ENCODE results near the gene FBXW11. TPM values are rescaled to one million over a fixed set of nuclear protein-coding genes. Genes with fewer than 3 reads are reported as not detected.

FBXW11 gene
- total RNA-seq, 1 donor from 2014 or later = 64.7 TPM

GRCh38 chr5:171848911-171849520 is 157.4 kb downstream of the FBXW11 start:
- Histone ChIP-seq H3K9me3 (ENCODE audit: insufficient read depth, low read depth, low read length) (no peaks in the 10 kb centered on the region), H2AFZ (ENCODE audit: low read depth, low read length) (no peak overlapping the region), H3K9ac (ENCODE audit: low read length) (no peak overlapping the region), H3K27me3 (ENCODE audit: insufficient read depth, low read length) (no peaks in the 10 kb centered on the region), H3K4me3 (ENCODE audit: insufficient read depth, low read depth, low read length) (no peak overlapping the region), H4K20me1 (ENCODE audit: insufficient read depth, low read length) (peaks cover 2% of the 10 kb centered on the region), H3K36me3 (ENCODE audit: insufficient read depth, low read length) (no peaks in the 10 kb centered on the region), H3K79me2 (ENCODE audit: insufficient read depth, low read length) (no peaks in the 10 kb centered on the region), H3K27ac (ENCODE audit: low read depth, low read length) (no peak overlapping the region), H3K4me2 (ENCODE audit: low read length) (no peak overlapping the region), H3K4me1 (ENCODE audit: insufficient read depth, low read length) (no peaks in the 10 kb centered on the region)
- H3K36me3 Mint-ChIP-seq (ENCODE audit: low read depth, unreplicated experiment) = peaks cover 9% of the 10 kb centered on the region
- no peaks in the 10 kb centered on the region for H3K4me1 Mint-ChIP-seq (ENCODE audit: low read depth, unreplicated experiment)
- H3K27ac Mint-ChIP-seq (ENCODE audit: unreplicated experiment) = no peak overlapping the region
- peaks cover 2% of the 10 kb centered on the region for H3K9me3 Mint-ChIP-seq (ENCODE audit: unreplicated experiment)
- DNase-seq (ENCODE audit: low read depth) (no peak), FAIRE-seq (no peak)
- H3K27me3 Mint-ChIP-seq (ENCODE audit: low read depth, unreplicated experiment) = peaks cover 2% of the 10 kb centered on the region
- no peak overlapping the region for H3K4me3 Mint-ChIP-seq (ENCODE audit: unreplicated experiment)
- TF ChIP-seq EZH2 (IDR thresholded peaks at IDR 0.05; ENCODE audit: insufficient read depth, low read length) (no peak), CTCF (IDR thresholded peaks at IDR 0.05; ENCODE audit: insufficient read depth, low read depth, low read length) (no peak)

- H3K4me1 ChIP-seq (ENCODE audit: insufficient read depth, low read length) = no peaks in the 10 kb centered on the region
- H3K27ac ChIP-seq (ENCODE audit: low read depth, low read length) = no peak overlapping the region
- no peak overlapping the region for H3K4me3 Mint-ChIP-seq (ENCODE audit: unreplicated experiment)
- peaks cover 2% of the 10 kb centered on the region for H4K20me1 ChIP-seq (ENCODE audit: insufficient read depth, low read length)
- no peaks in the 10 kb centered on the region for H3K36me3 ChIP-seq (ENCODE audit: insufficient read depth, low read length)
- H3K4me3 ChIP-seq (ENCODE audit: insufficient read depth, low read depth, low read length) = no peak overlapping the region
- no peak for TF ChIP-seq CTCF (IDR thresholded peaks at IDR 0.05; ENCODE audit: insufficient read depth, low read depth, low read length)
- TF ChIP-seq EZH2 (IDR thresholded peaks at IDR 0.05; ENCODE audit: insufficient read depth, low read length) = no peak
- no peak overlapping the region for H3K9ac ChIP-seq (ENCODE audit: low read length)
- no peak overlapping the region for H3K4me2 ChIP-seq (ENCODE audit: low read length)
- H3K27me3 ChIP-seq (ENCODE audit: insufficient read depth, low read length) = no peaks in the 10 kb centered on the region
- peaks cover 2% of the 10 kb centered on the region for H3K27me3 Mint-ChIP-seq (ENCODE audit: low read depth, unreplicated experiment)
- peaks cover 2% of the 10 kb centered on the region for H3K9me3 Mint-ChIP-seq (ENCODE audit: unreplicated experiment)
- H3K4me1 Mint-ChIP-seq (ENCODE audit: low read depth, unreplicated experiment) = no peaks in the 10 kb centered on the region
- H3K79me2 ChIP-seq (ENCODE audit: insufficient read depth, low read length) = no peaks in the 10 kb centered on the region
- no peak for DNase-seq (ENCODE audit: low read depth)
- no peak overlapping the region for H3K27ac Mint-ChIP-seq (ENCODE audit: unreplicated experiment)
- no peaks in the 10 kb centered on the region for H3K9me3 ChIP-seq (ENCODE audit: insufficient read depth, low read depth, low read length)
- no peak for FAIRE-seq
- H3K36me3 Mint-ChIP-seq (ENCODE audit: low read depth, unreplicated experiment) = peaks cover 9% of the 10 kb centered on the region
- no peak overlapping the region for H2AFZ ChIP-seq (ENCODE audit: low read depth, low read length)
Measured at GRCh38 chr5:171848486-171848885, 158.0 kb downstream of the FBXW11 start.

GRCh38 chr5:171848006-171848405 is 158.4 kb downstream of the FBXW11 start:
- Histone ChIP-seq H3K9me3 (ENCODE audit: insufficient read depth, low read depth, low read length) (no peaks in the 10 kb centered on the region), H3K4me1 (ENCODE audit: insufficient read depth, low read length) (no peaks in the 10 kb centered on the region), H3K9ac (ENCODE audit: low read length) (no peak overlapping the region), H3K4me2 (ENCODE audit: low read length) (no peak overlapping the region), H3K4me3 (ENCODE audit: insufficient read depth, low read depth, low read length) (no peak overlapping the region), H3K79me2 (ENCODE audit: insufficient read depth, low read length) (no peaks in the 10 kb centered on the region), H3K27ac (ENCODE audit: low read depth, low read length) (no peak overlapping the region), H3K36me3 (ENCODE audit: insufficient read depth, low read length) (no peaks in the 10 kb centered on the region), H2AFZ (ENCODE audit: low read depth, low read length) (no peak overlapping the region), H4K20me1 (ENCODE audit: insufficient read depth, low read length) (peaks cover 2% of the 10 kb centered on the region), H3K27me3 (ENCODE audit: insufficient read depth, low read length) (no peaks in the 10 kb centered on the region)
- Mint-ChIP-seq H3K4me1 (ENCODE audit: low read depth, unreplicated experiment) (no peaks in the 10 kb centered on the region), H3K27me3 (ENCODE audit: low read depth, unreplicated experiment) (peaks cover 2% of the 10 kb centered on the region), H3K9me3 (ENCODE audit: unreplicated experiment) (peaks cover 2% of the 10 kb centered on the region), H3K27ac (ENCODE audit: unreplicated experiment) (no peak overlapping the region), H3K36me3 (ENCODE audit: low read depth, unreplicated experiment) (peaks cover 7% of the 10 kb centered on the region), H3K4me3 (ENCODE audit: unreplicated experiment) (no peak overlapping the region)
- no peak for TF ChIP-seq EZH2 (IDR thresholded peaks at IDR 0.05; ENCODE audit: insufficient read depth, low read length)
- no peak for DNase-seq (ENCODE audit: low read depth)
- FAIRE-seq = no peak

Measured in astrocyte (in vitro differentiated cells and primary cell).